ENCODE results near the gene HARBI1.

The HARBI1 gene, protein sequence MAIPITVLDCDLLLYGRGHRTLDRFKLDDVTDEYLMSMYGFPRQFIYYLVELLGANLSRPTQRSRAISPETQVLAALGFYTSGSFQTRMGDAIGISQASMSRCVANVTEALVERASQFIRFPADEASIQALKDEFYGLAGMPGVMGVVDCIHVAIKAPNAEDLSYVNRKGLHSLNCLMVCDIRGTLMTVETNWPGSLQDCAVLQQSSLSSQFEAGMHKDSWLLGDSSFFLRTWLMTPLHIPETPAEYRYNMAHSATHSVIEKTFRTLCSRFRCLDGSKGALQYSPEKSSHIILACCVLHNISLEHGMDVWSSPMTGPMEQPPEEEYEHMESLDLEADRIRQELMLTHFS
- total RNA-seq = 5.7 to 10.4 (median 9.9) reads per million in 3 donors

DNA sequence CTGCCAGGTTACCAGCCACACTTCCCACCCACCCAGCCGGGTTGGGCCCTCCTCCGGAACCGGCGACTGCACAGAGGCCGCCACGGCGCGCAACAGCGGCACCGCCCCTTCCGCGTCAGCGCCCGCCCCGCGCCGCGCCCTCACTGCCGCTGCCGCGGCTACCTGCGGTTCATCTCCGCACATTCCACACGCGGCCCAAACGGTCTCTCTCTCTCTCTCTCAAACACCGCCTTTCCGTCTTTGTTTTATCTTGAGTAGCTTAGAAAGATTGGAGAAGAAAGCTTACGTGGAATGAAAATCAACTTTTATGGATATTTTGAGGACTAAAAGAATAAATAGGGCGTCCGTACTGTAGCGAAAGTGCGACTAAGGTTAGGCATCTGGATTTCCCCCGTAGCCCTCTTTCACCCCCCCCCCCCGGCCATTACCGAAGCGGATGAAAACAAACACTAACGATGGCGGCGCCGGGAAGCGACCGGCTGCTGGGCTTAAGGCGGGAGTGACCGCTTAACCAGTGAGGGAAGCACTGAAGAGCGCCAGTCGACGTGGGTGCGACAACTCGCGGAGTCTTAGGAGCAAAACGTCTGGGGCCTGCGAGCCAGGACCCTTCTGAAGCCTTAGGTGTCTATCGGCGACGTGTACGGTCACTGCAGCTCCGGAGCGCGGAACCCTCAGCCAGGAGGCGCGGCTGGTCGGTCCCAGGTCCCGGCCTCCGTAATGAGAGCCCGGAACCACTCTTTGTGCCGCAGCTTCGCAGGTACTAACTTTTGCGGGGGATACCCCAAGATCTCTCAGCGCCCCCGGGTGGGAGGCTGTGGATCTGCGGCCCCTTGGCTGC lies at the start of gene HARBI1, which contains the start of gene ATG13:
Gene HARBI1, minus strand, starts transcription at position 94 of the 838 bp plus-strand sequence. CDS start 990 bp downstream, outside the sequence.
Gene ATG13, plus strand, starts transcription at position 420 of the 838 bp plus-strand sequence. CDS start 26,739 bp downstream, outside the sequence.
- DNase-seq = peak; percentile 82 to 87 (median 85)
- H3K4me1 ChIP-seq (ENCODE audit: control insufficient read depth, insufficient read depth, low read length, poor library complexity, severe bottlenecking) = peaks cover 17% of the 10 kb centered on the region

DNA sequence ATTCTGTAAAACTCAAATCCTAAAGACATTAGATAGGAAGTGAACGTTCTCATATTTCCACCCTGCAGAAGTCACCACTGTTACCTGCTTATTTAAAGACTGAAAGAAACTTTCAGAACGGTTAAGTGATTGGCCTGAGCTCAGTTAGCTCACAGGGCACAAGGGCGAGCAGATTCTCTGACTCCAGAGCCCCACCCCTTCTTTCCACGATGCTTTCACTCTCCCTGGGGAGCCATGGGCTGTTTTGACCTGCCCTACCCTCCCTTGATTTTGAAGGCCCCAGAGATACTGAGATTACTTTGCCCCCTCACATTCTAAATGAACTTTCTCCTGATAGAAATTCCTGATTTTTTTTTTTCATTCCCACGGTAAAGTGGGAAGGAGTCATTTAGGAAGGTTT lies 49.5 kb upstream of the HARBI1 start:
- Histone ChIP-seq H3K27me3 (replicated peaks; ENCODE audit: control insufficient read depth, insufficient read depth, low read length, poor library complexity, severe bottlenecking) (no peaks in the 10 kb centered on the region), H3K9me3 (ENCODE audit: control insufficient read depth, low read length) (no peaks in the 10 kb centered on the region), H3K27ac (ENCODE audit: insufficient read depth, low read length, poor library complexity, severe bottlenecking) (no peak overlapping the region), H3K36me3 (ENCODE audit: control insufficient read depth, insufficient read depth, low read length) (peaks cover 64% of the 10 kb centered on the region), H3K4me3 (ENCODE audit: insufficient read depth, low read depth, low read length, poor library complexity, severe bottlenecking) (no peak overlapping the region), H3K4me1 (ENCODE audit: control insufficient read depth, insufficient read depth, low read length, poor library complexity, severe bottlenecking) (peaks cover 22% of the 10 kb centered on the region)
- DNase-seq = no peak

More for the DNA sequence above, at the start of gene HARBI1, which contains the start of gene ATG13:
- Histone ChIP-seq H3K27me3 (replicated peaks; ENCODE audit: control insufficient read depth, insufficient read depth, low read length, poor library complexity, severe bottlenecking) (no peaks in the 10 kb centered on the region), H3K9me3 (ENCODE audit: control insufficient read depth, low read length) (no peaks in the 10 kb centered on the region), H3K36me3 (ENCODE audit: control insufficient read depth, insufficient read depth, low read length) (peaks cover 4% of the 10 kb centered on the region), H3K27ac (ENCODE audit: insufficient read depth, low read length, poor library complexity, severe bottlenecking) (peak within 1 kb of the TSS; percentile 100), H3K4me3 (ENCODE audit: insufficient read depth, low read depth, low read length, poor library complexity, severe bottlenecking) (peak within 1 kb of the TSS; percentile 100)

DNA sequence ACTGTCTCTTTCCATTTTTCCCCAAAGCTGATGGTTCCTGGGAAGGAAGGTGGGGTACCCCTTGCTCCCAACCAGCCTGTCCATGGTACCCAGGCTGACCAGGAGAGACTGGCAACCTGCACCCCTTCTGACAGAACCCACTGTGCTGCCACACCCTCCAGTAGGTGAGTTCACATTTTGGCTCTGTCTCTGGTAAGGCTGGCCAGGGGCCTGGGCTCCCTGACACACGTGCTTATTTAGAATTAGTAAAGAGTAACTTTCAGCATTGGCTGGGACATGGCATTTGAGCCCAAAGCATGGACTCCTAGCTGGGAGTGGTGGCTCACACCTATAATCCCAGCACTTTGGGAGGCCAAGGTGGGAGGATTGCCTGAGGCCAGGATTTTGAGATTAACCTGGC lies 48.3 kb upstream of the HARBI1 start:
- Histone ChIP-seq H3K36me3 (ENCODE audit: control insufficient read depth, insufficient read depth, low read length) (peaks cover 72% of the 10 kb centered on the region), H3K9me3 (ENCODE audit: control insufficient read depth, low read length) (no peaks in the 10 kb centered on the region), H3K27ac (ENCODE audit: insufficient read depth, low read length, poor library complexity, severe bottlenecking) (no peak overlapping the region), H3K27me3 (replicated peaks; ENCODE audit: control insufficient read depth, insufficient read depth, low read length, poor library complexity, severe bottlenecking) (no peaks in the 10 kb centered on the region), H3K4me3 (ENCODE audit: insufficient read depth, low read depth, low read length, poor library complexity, severe bottlenecking) (no peak overlapping the region), H3K4me1 (ENCODE audit: control insufficient read depth, insufficient read depth, low read length, poor library complexity, severe bottlenecking) (peaks cover 11% of the 10 kb centered on the region)
- DNase-seq = no peak

DNA sequence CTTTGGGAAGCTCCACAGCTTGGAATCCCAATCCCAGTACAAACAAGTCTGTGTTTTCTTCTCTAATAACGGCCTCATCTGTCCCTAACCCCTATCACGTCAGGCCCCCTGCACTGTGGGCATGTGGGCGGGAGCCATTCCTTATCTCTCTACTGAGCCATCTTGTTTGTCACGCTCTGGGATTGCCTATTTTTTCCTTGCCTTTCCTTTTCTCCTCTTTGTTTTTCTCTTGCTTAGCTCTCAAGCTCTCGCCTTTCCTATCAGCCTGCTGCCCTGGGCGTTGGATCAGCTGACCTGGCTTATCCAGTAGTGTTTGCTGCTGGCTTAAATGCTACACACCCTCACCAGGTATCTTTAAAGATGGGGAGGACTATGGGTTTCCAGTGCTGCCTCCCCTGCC lies 47.6 kb upstream of the HARBI1 start:
- Histone ChIP-seq H3K4me3 (ENCODE audit: insufficient read depth, low read depth, low read length, poor library complexity, severe bottlenecking) (no peak overlapping the region), H3K27ac (ENCODE audit: insufficient read depth, low read length, poor library complexity, severe bottlenecking) (no peak overlapping the region), H3K4me1 (ENCODE audit: control insufficient read depth, insufficient read depth, low read length, poor library complexity, severe bottlenecking) (peaks cover 3% of the 10 kb centered on the region), H3K36me3 (ENCODE audit: control insufficient read depth, insufficient read depth, low read length) (peaks cover 73% of the 10 kb centered on the region), H3K27me3 (replicated peaks; ENCODE audit: control insufficient read depth, insufficient read depth, low read length, poor library complexity, severe bottlenecking) (no peaks in the 10 kb centered on the region), H3K9me3 (ENCODE audit: control insufficient read depth, low read length) (no peaks in the 10 kb centered on the region)
- DNase-seq = no peak

DNA sequence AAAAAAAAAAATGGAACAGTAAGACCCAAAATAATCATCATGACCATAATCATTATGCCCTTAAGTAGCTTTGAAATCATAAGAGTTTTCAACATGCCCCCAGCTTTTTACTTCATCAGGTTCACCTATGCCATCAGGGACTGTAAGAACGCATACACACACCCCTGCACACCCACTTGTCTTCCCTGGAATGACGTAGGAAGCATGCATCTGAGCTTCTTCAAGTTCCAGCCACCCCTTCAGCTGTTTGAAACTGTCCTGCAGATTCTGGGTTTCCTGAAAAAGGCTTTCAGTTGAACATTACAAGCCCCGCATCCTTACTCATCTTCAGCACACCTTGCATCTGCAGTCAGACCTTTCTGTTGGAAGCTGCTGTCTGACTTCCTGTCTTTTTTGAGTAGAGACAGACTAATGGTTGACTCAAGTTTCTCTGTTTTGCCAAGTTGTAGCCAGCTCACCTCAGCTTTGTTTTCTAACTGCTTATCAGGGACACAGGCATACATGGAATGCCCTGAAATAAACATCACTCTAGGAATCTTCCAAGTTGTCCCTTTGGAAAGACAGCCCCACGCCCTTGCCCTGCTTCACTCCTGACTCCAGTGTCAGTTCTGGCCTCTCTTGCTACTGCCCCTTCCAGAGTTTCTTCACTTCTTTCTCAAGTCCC lies 46.4 kb upstream of the HARBI1 start:
- Histone ChIP-seq H3K36me3 (ENCODE audit: control insufficient read depth, insufficient read depth, low read length) (peaks cover 73% of the 10 kb centered on the region), H3K9me3 (ENCODE audit: control insufficient read depth, low read length) (no peaks in the 10 kb centered on the region)

DNA sequence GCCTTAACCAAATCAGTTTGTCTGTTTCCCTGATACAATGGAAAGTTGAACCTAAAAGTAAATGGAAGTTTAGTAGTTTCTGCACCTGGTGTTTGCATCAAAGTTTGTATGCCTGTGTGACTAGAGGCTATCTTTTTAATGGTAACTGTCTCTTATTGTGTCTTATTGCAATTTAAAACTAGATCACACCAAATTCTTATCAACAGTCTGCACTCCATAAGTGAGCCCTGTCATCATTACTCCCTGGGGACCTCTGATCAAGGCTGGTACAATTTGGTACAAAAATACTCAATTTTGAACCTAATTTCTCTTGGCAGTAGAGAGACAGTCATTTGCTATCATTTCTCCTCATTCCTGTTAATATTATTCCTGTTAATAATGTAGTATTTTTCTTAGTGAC lies 45.3 kb upstream of the HARBI1 start:
- Histone ChIP-seq H3K9me3 (ENCODE audit: control insufficient read depth, low read length) (no peaks in the 10 kb centered on the region), H3K27ac (ENCODE audit: insufficient read depth, low read length, poor library complexity, severe bottlenecking) (no peak overlapping the region), H3K4me3 (ENCODE audit: insufficient read depth, low read depth, low read length, poor library complexity, severe bottlenecking) (no peak overlapping the region), H3K4me1 (ENCODE audit: control insufficient read depth, insufficient read depth, low read length, poor library complexity, severe bottlenecking) (no peaks in the 10 kb centered on the region), H3K27me3 (replicated peaks; ENCODE audit: control insufficient read depth, insufficient read depth, low read length, poor library complexity, severe bottlenecking) (no peaks in the 10 kb centered on the region), H3K36me3 (ENCODE audit: control insufficient read depth, insufficient read depth, low read length) (peaks cover 73% of the 10 kb centered on the region)
- no peak for DNase-seq

More for the DNA sequence above, 46.4 kb upstream of the HARBI1 start:
- Histone ChIP-seq H3K27me3 (replicated peaks; ENCODE audit: control insufficient read depth, insufficient read depth, low read length, poor library complexity, severe bottlenecking) (no peaks in the 10 kb centered on the region), H3K4me1 (ENCODE audit: control insufficient read depth, insufficient read depth, low read length, poor library complexity, severe bottlenecking) (no peaks in the 10 kb centered on the region), H3K4me3 (ENCODE audit: insufficient read depth, low read depth, low read length, poor library complexity, severe bottlenecking) (no peak overlapping the region), H3K27ac (ENCODE audit: insufficient read depth, low read length, poor library complexity, severe bottlenecking) (no peak overlapping the region)
- DNase-seq = no peak

DNA sequence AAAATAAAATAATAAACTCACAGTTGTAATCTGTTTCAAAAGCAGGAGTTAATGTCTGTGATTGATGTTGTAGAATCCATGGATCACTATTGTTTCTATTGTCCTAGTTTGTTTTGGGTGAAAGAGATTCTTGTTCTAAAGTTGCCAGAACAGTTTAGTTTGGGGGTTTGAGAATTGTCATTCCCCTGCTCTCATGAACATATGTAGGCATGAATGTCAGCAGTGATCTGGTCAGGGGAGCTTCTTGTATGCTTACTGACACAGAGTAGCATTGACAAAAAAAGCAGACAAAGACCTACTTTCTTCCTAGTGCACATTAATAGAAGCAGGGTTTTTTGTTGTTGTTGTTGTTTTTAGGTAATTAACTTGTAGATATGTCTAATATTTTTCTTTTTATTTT lies 44.8 kb upstream of the HARBI1 start:
- H3K27me3 ChIP-seq (replicated peaks; ENCODE audit: control insufficient read depth, insufficient read depth, low read length, poor library complexity, severe bottlenecking) = no peaks in the 10 kb centered on the region
- H3K36me3 ChIP-seq (ENCODE audit: control insufficient read depth, insufficient read depth, low read length) = peaks cover 73% of the 10 kb centered on the region
- no peaks in the 10 kb centered on the region for H3K9me3 ChIP-seq (ENCODE audit: control insufficient read depth, low read length)
- no peak for DNase-seq
- no peak overlapping the region for H3K4me3 ChIP-seq (ENCODE audit: insufficient read depth, low read depth, low read length, poor library complexity, severe bottlenecking)
- H3K4me1 ChIP-seq (ENCODE audit: control insufficient read depth, insufficient read depth, low read length, poor library complexity, severe bottlenecking) = no peaks in the 10 kb centered on the region
- no peak overlapping the region for H3K27ac ChIP-seq (ENCODE audit: insufficient read depth, low read length, poor library complexity, severe bottlenecking)

DNA sequence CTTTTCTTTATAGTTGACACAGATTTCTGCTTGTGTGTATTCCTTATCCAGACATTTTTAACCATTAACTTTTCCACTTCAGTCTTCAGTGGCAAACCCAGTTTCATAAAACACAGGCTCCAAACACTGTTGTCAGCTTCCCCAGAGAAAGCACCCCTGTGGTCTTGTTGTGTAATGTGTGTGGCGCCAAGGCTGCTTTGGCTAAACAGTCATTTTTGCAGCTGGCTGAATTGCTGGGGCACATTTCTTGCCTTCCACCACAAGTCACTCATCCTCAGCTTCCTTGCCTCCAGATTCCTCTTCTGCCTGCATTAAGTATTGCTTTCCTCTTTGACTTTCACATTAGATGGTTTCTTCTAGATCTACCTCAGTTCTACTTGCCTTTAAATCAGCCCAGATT lies 42.9 kb upstream of the HARBI1 start:
- DNase-seq = no peak
- no peak overlapping the region for H3K27ac ChIP-seq (ENCODE audit: insufficient read depth, low read length, poor library complexity, severe bottlenecking)
- H3K9me3 ChIP-seq (ENCODE audit: control insufficient read depth, low read length) = no peaks in the 10 kb centered on the region
- no peaks in the 10 kb centered on the region for H3K27me3 ChIP-seq (replicated peaks; ENCODE audit: control insufficient read depth, insufficient read depth, low read length, poor library complexity, severe bottlenecking)
- no peaks in the 10 kb centered on the region for H3K4me1 ChIP-seq (ENCODE audit: control insufficient read depth, insufficient read depth, low read length, poor library complexity, severe bottlenecking)
- peaks cover 75% of the 10 kb centered on the region for H3K36me3 ChIP-seq (ENCODE audit: control insufficient read depth, insufficient read depth, low read length)
- no peak overlapping the region for H3K4me3 ChIP-seq (ENCODE audit: insufficient read depth, low read depth, low read length, poor library complexity, severe bottlenecking)

DNA sequence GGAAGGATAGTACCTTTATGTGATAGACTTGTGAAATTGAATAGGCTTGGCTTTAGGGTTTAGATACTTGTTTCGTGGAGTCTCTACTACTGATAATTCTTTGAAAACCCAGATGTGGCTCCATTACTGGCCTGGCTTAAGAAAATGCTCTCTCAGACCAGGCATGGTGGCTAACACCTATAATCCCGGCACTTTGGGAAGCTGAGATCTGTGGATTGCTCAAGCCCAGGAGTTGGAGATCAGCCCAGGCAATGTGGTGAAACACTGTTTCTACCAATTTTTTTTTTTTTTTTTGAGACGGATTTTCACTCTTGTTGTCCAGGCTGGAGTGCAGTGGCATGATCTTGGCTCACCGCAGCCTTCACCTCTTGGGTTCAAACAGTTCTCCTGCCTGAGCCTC lies 41.2 kb upstream of the HARBI1 start:
- Histone ChIP-seq H3K36me3 (ENCODE audit: control insufficient read depth, insufficient read depth, low read length) (peaks cover 74% of the 10 kb centered on the region), H3K9me3 (ENCODE audit: control insufficient read depth, low read length) (no peaks in the 10 kb centered on the region), H3K4me3 (ENCODE audit: insufficient read depth, low read depth, low read length, poor library complexity, severe bottlenecking) (no peak overlapping the region), H3K27me3 (replicated peaks; ENCODE audit: control insufficient read depth, insufficient read depth, low read length, poor library complexity, severe bottlenecking) (no peaks in the 10 kb centered on the region), H3K27ac (ENCODE audit: insufficient read depth, low read length, poor library complexity, severe bottlenecking) (no peak overlapping the region), H3K4me1 (ENCODE audit: control insufficient read depth, insufficient read depth, low read length, poor library complexity, severe bottlenecking) (no peaks in the 10 kb centered on the region)
- no peak for DNase-seq

Data from effector memory CD4-positive, alpha-beta T cell (primary cell).